Measurements from ENCODE around the gene NUP43.

Gene NUP43

GRCh38 chr6:149727793-149728498, 18.4 kb downstream of the NUP43 start:
- Histone ChIP-seq H3K79me2 (ENCODE audit: low read length) (no peaks in the 10 kb centered on the region), H3K4me2 (ENCODE audit: low read depth, low read length) (no peak overlapping the region), H2AFZ (ENCODE audit: low read length) (no peak overlapping the region), H3F3A (ENCODE audit: insufficient read depth, low read length) (no peaks in the 10 kb centered on the region), H4K20me1 (ENCODE audit: insufficient read depth, low read length) (no peaks in the 10 kb centered on the region), H3K27ac (ENCODE audit: low read length) (no peak overlapping the region), H3K4me1 (ENCODE audit: low read length) (no peaks in the 10 kb centered on the region), H3K4me3 (ENCODE audit: low read length) (no peak overlapping the region), H3K9ac (ENCODE audit: low read length) (no peak overlapping the region), H3K9me3 (replicated peaks; ENCODE audit: insufficient read depth, low read length) (no peaks in the 10 kb centered on the region), H3K36me3 (replicated peaks; ENCODE audit: insufficient read depth, low read length) (no peaks in the 10 kb centered on the region), H3K27me3 (replicated peaks; ENCODE audit: insufficient read depth, low read length) (no peaks in the 10 kb centered on the region), H3K9me2 (replicated peaks; ENCODE audit: insufficient read depth, low read length) (no peaks in the 10 kb centered on the region)
- DNase-seq, result no peak
- TF ChIP-seq CTCF (IDR thresholded peaks at IDR 0.05; ENCODE audit: low read length) (no peak), EZH2phosphoT487 (IDR thresholded peaks at IDR 0.05; ENCODE audit: low read length) (no peak), EZH2 (optimal IDR thresholded peaks at IDR 0.05; ENCODE audit: low read depth, low read length) (no peak)

GRCh38 chr6:149725785-149726184, 20.5 kb downstream of the NUP43 start:
- no peak overlapping the region for H3K9ac ChIP-seq (ENCODE audit: low read length)
- no peak for DNase-seq
- no peaks in the 10 kb centered on the region for H4K20me1 ChIP-seq (ENCODE audit: insufficient read depth, low read length)
- H3K9me2 ChIP-seq (replicated peaks; ENCODE audit: insufficient read depth, low read length), result no peaks in the 10 kb centered on the region
- no peaks in the 10 kb centered on the region for H3K9me3 ChIP-seq (replicated peaks; ENCODE audit: insufficient read depth, low read length)
- no peak overlapping the region for H3K4me2 ChIP-seq (ENCODE audit: low read depth, low read length)
- H3K79me2 ChIP-seq (ENCODE audit: low read length), result no peaks in the 10 kb centered on the region
- H3F3A ChIP-seq (ENCODE audit: insufficient read depth, low read length), result no peaks in the 10 kb centered on the region
- no peak overlapping the region for H2AFZ ChIP-seq (ENCODE audit: low read length)
- H3K4me1 ChIP-seq (ENCODE audit: low read length), result no peaks in the 10 kb centered on the region
- H3K27me3 ChIP-seq (replicated peaks; ENCODE audit: insufficient read depth, low read length), result no peaks in the 10 kb centered on the region
- no peak overlapping the region for H3K27ac ChIP-seq (ENCODE audit: low read length)
- no peak overlapping the region for H3K4me3 ChIP-seq (ENCODE audit: low read length)
- no peaks in the 10 kb centered on the region for H3K36me3 ChIP-seq (replicated peaks; ENCODE audit: insufficient read depth, low read length)
- no peak for TF ChIP-seq EZH2 (optimal IDR thresholded peaks at IDR 0.05; ENCODE audit: low read depth, low read length)
- TF ChIP-seq EZH2phosphoT487 (IDR thresholded peaks at IDR 0.05; ENCODE audit: low read length), result no peak
- no peak for TF ChIP-seq CTCF (IDR thresholded peaks at IDR 0.05; ENCODE audit: low read length)

- H3K9ac ChIP-seq (ENCODE audit: low read length), result no peak overlapping the region
- H3K36me3 ChIP-seq (replicated peaks; ENCODE audit: insufficient read depth, low read length), result no peaks in the 10 kb centered on the region
- no peaks in the 10 kb centered on the region for H3K9me3 ChIP-seq (replicated peaks; ENCODE audit: insufficient read depth, low read length)
- no peak overlapping the region for H3K27ac ChIP-seq (ENCODE audit: low read length)
- no peaks in the 10 kb centered on the region for H3K79me2 ChIP-seq (ENCODE audit: low read length)
- no peak overlapping the region for H3K4me3 ChIP-seq (ENCODE audit: low read length)
- H4K20me1 ChIP-seq (ENCODE audit: insufficient read depth, low read length), result no peaks in the 10 kb centered on the region
- H3F3A ChIP-seq (ENCODE audit: insufficient read depth, low read length), result no peaks in the 10 kb centered on the region
- H3K27me3 ChIP-seq (replicated peaks; ENCODE audit: insufficient read depth, low read length), result no peaks in the 10 kb centered on the region
- H3K9me2 ChIP-seq (replicated peaks; ENCODE audit: insufficient read depth, low read length), result no peaks in the 10 kb centered on the region
- no peak overlapping the region for H3K4me2 ChIP-seq (ENCODE audit: low read depth, low read length)
- TF ChIP-seq EZH2 (optimal IDR thresholded peaks at IDR 0.05; ENCODE audit: low read depth, low read length), result no peak
- peak; percentile 39 for TF ChIP-seq CTCF (IDR thresholded peaks at IDR 0.05; ENCODE audit: low read length)
- TF ChIP-seq EZH2phosphoT487 (IDR thresholded peaks at IDR 0.05; ENCODE audit: low read length), result no peak
- no peaks in the 10 kb centered on the region for H3K4me1 ChIP-seq (ENCODE audit: low read length)
- no peak for DNase-seq
- H2AFZ ChIP-seq (ENCODE audit: low read length), result no peak overlapping the region
These were observed 22.4 kb downstream of the NUP43 start for GRCh38 chr6:149723771-149724417.
